ENCODE data around the gene DSG2.
"Not testable (repeated sequence)": the region's sequence is repeated elsewhere in the genome, so short reads cannot be mapped to it uniquely, and the experiment has no call there.

DSG2 gene

DNA sequence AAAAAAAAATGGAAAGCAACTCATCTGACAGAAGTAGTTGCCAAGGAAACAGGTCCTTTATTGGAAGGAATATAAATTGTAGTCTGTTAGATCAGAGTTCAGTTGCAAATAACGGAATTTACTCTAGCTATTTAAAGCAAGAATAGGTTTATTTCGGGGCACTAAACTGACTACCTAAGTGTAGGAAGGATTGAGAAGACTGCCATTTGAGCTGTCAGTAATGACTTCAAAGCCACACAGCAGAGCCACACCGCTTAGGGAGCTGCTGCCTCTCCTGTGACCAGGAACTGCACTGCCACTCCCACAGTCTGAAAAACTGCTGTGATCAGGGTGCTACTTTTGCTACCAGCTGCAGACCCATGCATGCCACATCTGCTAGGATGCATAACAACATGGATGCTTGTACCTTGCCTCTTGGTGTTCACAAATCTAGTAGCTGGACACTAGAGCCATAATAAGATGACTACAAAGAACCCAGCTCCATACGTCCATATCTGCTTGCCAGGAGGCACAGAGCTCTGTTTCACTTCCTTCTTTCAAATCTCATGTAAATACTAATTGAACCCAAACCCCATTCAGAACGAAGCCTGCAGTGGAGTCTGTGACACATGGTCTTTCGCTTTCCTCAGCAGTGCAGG, 2.2 kb downstream of the DSG2 start:
- no peak for DNase-seq

DNA sequence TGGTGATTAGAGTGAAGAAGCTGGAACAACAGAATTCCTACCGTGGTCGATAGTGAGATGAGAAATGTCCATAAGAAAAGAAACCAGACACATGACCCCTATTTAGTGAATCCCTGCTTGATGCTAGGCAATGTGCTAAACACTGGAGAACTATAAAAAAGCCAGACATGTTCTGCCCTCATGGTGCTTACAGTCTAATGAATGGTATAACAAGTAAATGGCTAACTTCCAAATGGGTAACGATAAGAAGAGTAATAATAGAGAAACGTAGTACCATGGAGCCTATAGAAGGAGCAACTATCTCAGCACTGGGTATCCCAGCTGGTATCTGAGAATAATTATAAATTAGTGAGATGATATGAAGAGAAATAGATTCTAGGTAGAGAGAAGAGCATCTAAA, 5.0 kb downstream of the DSG2 start:
- no peak for DNase-seq

DNA sequence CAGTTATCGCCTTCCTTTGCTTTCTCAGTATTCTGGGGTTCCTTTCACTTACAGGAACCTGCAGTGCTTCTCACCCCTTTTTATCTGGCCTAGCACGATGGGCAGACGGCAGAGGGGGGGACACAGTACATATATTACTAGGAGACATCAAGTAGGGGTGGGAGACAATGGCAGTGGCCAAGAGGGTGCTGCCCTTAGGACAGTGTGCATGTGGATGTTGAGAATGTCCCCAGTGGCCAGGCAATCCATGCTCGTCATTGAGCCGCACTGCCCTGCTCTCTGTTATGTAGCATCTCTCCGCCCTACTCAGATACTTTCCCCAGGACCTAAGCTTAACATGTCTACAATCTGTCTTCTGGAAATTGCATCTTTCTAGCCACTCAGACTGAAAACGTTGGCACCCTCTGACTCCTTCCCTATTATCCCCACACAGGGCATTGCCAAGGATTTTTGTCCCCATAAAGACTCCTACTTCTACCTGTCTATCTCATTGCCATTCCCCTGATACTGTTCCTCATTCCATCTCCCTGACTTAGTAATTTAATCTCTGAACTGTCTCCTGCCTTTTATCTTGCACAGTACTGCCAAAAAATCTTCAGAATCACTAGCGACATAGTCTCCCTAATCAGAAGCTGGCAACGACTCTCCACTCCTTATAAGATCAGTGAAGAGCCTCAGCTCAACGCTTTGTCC, 6.6 kb downstream of the DSG2 start:
- no peak for DNase-seq

DNA sequence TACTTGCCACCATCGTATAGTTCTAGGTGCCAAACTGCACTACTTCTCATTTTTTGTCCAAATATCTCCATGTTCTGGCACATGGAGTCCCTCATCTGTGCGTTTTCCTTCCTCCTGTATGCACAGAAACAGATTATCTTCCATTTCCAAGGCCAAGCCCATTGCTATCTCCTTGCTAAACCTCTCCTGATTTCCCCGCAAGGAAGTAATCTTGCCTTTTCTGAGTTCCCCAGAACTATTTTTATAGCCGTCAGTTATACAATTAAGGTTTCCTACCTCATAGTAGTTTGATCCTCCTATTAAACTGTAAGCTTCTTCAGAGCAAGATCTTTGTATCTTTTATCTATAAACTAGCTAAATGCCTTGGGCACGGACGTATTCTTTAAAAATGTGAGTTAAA, 7.2 kb downstream of the DSG2 start:
- no peak for DNase-seq

DNA sequence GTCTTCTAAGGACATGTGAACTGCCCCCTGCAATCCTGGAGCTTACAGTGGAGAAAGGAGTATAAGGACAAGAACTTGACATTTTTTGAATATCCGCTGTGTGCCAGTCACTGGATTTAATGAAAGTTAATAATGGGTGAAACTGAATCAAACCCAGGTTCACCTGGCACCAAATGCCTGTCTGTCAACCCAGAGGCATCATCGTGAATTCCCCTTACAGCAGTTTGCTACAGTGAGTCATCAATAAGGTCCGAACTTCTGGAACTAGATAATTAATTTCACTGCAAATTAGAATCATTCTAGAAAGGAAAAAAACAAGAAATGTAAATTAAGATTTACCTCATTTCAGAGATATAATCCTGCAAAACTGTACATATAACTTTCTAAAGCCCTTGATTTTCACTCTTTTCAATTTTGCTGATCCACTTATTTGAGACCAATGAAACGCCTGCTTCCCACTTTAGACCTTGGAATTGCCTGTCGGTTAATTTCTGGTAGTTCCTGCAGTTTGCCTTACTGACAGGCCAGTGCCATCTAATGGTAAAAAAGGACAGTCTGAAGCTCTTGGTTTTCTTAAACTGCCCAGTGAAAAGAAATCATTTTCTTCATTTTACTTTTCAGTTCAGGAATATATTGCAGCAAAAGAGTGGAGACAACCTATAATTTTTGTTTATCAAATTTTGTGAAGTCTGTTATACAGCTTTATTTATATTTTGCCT, 8.2 kb downstream of the DSG2 start:
- DNase-seq: no peak

DNA sequence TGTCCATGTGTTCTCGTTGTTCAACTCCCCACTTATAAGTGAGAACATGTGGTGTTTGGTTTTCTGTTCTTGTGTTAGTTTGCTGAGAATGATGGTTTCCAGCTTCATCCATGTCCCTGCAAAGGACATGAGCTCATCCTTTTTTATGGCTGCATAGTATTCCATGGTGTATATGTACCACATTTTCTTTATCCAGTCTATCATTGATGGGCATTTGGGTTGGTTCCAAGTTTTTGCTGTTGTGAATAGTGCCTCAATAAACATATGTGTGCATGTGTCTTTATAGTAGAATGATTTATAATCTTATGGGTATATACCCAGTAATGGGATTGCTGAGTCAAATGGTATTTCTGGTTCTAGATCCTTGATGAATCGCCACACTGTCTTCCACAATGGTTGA, 9.1 kb downstream of the DSG2 start:
- not testable (repeated sequence) for DNase-seq

DNA sequence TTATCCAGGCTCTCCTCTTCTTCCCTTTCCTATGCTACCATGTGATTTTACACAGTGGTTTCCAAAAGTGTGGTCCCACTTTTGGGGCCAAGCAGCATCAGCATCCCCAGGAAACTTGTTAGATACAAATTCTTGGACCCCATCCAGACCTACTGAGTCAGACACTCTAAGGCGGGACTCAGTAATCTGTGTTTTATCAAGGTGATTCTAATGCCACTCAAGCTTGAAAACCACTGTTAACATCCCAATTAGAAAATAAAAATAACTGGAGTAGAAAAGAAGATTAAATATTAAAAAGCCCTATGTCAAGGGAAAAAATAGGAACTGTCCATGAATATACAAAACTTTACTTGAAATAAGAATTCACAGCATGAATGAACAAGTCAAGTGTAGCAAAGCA, 10.8 kb downstream of the DSG2 start:
- DNase-seq: no peak

DNA sequence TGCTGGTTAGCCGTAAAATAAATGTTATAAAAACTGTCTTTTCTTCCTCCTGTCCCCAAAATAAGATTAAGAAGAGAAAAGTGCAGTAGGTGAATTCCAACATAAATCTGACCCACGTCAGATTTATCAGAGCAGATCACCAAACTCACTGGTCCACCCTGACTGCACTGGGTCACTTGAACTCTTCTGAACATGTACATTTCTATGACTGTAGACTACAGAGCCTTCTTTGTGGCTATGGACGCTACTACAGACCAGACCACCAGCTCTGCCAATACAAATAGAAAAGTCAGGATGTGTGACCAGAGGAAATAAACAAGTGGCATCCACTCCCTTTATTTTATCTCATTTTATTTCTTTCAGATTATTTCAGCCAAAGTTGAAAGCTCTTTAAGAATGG, 11.6 kb downstream of the DSG2 start:
- no peak for DNase-seq

DNA sequence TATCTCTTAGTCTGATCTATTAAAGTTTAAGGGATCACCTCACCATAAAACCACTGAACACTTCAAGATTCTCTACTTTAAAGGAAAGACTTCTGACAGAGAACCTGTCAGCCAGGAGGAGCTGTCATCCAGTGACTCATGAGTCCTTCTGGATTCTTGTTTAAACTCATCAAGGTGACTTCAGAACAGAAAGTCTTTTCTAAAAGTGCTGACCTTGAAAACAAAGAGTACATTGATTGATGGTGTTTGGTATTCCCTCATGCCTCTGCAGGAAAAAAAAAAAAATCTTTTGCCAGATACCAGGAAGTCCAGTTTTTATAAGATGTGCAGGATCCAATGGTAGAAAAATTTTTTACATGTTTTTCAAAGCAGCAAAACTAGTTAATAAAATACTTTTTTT, 12.3 kb downstream of the DSG2 start:
- DNase-seq: no peak

DNA sequence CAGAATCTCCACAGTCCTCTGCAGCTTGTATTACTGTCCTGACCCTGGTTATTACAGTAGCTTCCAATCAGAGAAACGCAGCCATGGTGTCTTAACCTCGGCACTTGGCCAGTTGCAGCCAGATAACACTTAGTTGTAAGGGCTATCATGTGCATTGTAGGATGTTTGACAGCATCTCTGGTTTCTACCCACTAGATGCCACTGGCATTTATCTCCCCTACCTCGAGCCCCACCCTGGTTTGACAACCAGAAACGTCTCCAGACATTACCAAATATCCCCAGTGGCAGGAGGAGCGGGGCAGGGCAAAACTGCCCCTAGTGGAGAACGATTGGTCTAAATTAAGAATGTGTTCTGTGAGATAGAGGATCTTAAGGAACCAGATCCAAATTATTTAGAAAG, 13.1 kb downstream of the DSG2 start:
- no peak for DNase-seq

DNA sequence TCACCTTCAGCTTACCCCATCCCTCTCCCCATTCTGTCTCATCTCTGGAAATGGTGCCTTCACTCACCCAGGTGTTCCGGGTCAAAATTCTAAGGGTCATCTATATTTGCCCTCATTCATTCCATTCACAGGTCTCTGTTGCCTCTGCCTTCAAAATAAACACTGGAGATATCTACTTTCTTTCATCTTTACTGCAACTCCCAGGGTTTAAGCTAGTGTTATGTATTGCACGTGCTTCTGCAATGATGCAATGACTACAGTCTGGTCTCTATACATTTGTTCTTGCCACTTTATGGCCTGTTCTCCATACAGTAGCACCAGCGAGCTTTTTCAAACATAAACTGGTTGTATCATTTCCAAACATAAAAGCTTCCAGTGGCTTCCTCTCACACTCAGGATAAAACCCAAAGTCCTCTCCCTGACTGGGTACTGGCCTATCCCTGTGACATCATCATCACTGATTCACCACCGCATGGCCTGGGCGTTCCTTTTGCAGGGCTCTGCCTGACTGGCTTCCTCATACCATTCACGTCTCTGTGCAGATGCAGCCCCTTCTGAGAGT, 14.3 kb downstream of the DSG2 start:
- no peak for DNase-seq

DNA sequence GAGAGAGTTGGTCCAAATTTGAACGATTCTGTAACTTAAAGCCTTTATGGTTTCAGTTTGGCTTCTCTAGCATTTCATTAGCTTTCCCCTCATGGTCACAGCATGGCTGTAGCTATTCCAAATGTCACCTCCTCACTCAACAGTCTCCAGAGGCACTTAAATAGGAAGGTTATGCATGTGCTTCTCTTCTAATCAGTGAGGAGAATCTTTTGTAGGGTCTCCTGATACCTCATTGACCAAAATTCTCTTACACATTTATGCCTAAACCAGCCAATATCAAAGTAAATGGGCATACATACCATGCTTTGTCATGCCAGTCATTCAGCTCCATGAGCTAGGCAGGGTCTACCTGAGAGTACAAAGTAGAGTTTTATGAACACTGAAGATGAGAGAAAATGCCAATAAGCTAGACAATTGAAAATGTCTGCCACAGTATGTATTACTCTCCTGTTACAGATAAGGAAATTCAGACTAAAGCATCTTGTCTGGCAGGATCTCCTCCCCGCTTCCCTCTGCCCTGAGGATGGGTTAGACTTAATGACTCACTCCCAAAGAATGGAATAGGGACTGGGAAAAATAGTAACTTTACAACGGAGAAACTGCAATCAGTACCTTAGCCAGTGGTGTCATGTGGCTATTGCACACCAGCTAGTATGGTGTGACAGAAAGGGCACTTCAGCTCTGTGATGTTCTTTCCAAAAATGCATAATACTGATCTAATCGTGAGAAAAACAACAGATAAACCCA, 15.4 kb downstream of the DSG2 start:
- no peak for DNase-seq

DNA sequence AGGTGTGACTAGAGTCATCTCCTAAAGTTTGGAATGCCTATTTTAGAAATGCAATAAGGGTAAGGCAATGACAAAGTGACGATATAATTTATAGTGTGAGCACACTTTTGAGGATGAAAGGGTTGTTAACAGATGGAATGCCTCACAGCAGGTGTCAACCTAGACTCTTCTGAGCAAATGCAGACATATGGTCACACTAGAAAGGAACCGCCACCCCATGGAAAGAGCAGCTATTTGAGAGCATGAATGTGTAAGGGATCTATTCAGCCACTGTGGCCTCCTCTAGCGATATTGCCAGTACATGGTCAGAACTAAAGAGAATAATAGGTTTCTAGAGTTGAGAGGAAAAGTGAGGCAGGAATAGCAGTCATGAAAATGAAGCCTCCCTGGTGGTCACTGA, 18.5 kb downstream of the DSG2 start:
- DNase-seq: no peak

DNA sequence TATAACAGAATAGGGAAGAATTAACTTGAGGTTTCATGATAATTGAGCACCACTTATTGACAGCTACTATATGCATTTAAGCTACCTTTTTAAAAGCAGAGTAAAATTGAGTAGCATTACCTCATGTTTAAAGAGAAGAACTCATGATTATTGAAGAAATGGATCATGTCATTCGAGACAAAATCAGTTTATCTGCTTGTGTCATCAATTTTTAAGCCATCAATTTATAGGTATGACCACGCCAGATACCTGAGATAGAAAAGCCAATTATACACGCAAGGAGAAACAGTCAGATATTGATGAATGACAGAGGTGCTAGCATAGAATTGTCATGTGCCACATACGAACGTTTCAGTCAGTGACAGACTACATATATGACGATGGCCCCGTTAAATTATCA, 28.4 kb downstream of the DSG2 start:
- DNase-seq: no peak

DNA sequence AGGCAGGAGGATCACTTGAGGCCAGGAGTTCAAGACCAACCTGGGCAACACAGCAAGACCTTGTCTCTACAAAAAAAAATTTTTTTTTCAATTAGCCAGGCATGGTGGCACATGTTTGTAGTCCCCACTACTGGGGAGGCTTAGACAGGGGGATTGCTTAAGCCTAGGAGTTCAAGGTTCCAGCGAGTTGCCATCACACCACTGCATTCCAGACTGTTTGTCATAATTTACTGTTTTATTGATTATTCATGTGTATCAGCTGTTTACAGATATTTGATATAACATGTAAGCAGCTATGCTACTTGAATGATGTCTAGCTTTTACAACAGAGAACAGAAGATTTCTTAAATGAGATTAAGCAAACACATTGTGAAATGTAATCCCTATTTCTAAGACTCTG, 35.3 kb downstream of the DSG2 start:
- DNase-seq: no peak

DNA sequence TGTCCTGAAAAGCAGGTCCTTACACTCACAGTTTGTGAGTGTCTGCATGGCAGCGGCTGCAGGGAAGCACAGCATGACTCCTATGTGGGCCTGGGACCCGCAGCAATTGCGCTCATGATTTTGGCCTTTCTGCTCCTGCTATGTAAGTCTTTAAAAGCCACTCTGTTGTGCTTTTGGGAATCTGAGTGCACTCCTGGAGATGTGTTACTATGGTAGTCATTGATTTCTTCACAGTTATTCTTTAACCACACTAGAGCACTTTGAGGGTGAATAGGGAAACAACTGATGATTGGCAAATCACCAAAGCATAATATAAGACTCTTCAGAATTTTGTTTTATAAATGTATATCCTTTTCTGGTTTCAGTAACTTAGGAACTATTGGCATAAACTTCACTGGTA, 40.9 kb downstream of the DSG2 start:
- DNase-seq: no peak

DNA sequence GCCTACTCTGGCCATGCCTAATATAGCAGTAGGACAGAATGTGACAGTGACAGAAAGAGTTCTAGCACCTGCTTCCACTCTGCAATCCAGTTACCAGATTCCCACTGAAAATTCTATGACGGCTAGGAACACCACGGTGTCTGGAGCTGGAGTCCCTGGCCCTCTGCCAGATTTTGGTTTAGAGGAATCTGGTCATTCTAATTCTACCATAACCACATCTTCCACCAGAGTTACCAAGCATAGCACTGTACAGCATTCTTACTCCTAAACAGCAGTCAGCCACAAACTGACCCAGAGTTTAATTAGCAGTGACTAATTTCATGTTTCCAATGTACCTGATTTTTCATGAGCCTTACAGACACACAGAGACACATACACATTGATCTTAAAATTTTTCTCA, 48.5 kb downstream of the DSG2 start:
- DNase-seq: no peak

DNA sequence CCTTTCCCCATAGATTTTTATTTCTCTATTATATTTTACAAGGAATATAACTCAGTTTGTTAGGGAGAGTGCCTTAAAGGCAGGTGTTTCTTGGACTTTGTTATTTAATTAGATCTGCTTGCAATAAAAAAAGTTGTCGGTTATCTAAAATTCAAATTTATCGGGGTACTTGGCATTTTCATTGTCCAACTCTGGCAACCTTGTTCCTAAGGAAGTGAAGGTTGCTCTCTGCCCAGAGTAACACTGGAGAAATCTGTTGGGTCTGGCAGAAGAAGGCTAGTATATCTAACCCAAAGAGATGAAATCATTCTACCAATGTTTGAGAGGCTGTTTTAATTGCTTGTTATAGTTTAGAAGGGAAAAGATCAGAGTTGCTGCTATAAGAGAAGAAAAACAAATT, 50.9 kb downstream of the DSG2 start:
- no peak for DNase-seq

DNA sequence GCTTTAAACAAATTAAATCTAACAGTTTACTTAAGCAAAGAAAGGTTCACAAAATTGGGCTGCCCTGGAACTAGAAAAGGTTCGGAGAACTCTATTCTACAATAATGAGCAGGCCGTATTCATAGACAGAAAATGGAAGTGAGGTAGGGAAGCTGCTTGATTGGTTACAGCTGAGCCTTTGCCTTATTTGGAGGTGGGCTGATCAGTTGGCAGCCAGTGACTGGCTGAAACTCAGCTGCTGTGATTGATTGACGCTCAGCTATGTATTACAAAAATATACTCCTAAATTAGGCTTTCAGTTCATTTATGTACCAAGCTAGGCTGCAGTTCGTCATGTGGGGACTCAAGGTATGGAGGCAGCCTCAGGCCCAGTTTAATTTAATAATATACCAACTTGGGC, 51.4 kb downstream of the DSG2 start:
- DNase-seq: no peak

DNA sequence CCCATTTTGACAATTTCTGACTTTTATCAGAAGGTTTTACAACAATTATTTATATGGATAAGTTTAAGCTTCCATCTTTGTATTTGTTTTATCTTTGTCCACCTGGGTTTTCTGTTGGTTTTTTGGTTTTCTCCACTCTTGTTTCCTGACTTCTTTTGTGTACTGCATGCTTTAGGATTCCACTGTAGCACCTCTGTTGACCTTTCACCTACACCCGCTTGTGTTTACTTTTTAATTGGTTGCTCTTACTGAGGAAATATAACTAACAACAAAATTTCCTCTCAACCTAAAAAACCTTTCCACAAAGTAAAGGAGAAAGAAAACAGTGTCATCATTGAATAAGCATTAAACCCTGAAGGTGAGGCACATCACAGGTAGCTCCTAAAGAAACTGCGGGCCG, 53.9 kb downstream of the DSG2 start:
- DNase-seq: no peak

DNA sequence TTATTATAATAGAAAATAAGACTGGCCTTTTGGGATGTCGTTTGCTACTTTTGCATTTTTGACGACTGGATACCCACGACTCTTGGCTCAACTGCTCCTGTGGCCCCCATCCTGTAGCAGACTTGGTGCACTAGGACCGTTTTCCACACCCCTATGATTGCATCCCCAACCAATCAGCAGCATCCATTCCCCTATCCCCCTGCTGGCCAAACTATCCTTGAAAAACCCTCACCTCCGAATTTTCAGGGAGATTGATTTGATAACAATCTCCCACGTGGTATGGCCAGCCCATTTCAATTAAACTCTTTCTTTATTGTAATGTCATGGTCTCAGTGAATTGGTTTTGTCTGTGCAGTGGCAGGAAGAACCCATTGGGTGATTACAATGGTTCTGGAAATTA, 55.8 kb downstream of the DSG2 start:
- DNase-seq: no peak

DNA sequence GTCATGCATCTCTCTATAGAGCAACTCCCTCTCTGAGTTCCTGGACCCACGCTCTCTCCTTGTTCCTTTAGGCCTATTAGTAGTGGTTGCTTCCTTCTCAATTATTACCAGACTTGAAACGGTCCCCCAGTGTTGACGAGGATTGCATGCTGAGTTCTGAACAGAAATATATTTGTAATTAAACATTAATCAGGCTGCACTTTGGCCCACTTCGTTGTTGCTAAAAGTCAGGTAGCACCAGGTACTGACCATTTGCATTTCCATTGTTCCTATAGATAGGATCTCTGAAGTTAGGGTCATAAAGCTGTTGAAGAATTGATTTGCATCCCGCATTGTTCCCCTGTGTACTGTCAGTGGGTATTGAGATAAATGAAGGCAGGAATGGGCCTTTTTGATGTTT, 56.8 kb downstream of the DSG2 start:
- DNase-seq: no peak

All from nucleus accumbens (tissue), 56 donors.